Fibroblast of lung (primary cell): ENCODE measurements around the gene FRMD4A. TPM values are rescaled to one million over a fixed set of nuclear protein-coding genes. Genes with fewer than 3 reads are reported as not detected.
A peak's percentile ranks its signal among the peaks of the same experiment; 100 is the strongest.

Experiments
- DNase-seq, 2 donors: peaks; one replicate each; pipeline versions ENCODE4 v3.0.0 to v3.0.0-alpha.2; 2010; ENCODE audit warnings: low read depth in 2 of 2
- H2AFZ ChIP-seq: 2 replicates; pipeline ENCODE4 v1.5.1; 2012; ENCODE audit warnings: low read length, control low read depth, inconsistent platforms
- H3K27ac ChIP-seq: 2 replicates; pipeline ENCODE4 v1.5.1; 2011; ENCODE audit warnings: low read length, control low read depth; ENCODE audit not compliant: insufficient read depth
- H3K27me3 ChIP-seq: 2 replicates; pipeline ENCODE4 v1.5.1; 2011; ENCODE audit warnings: mild to moderate bottlenecking, low read length; ENCODE audit not compliant: control insufficient read depth, insufficient read depth
- H3K36me3 ChIP-seq: 2 replicates; pipeline ENCODE4 v1.5.1; 2011; ENCODE audit warnings: low read length; ENCODE audit not compliant: control insufficient read depth, insufficient read depth
- H3K4me1 ChIP-seq: 2 replicates; pipeline ENCODE4 v1.5.1; 2011; ENCODE audit warnings: low read length; ENCODE audit not compliant: control insufficient read depth, insufficient read depth; ENCODE audit errors: extremely low read depth
- H3K4me2 ChIP-seq: 2 replicates; pipeline ENCODE4 v1.5.1; 2011; ENCODE audit warnings: low read length, control low read depth; ENCODE audit not compliant: insufficient read depth; ENCODE audit errors: extremely low read depth
- H3K4me3 ChIP-seq, 4 experiments: fragments of 200-600 bp in 1 of 4; sonication (generic) in 1 of 4; replicated peaks in 1 of 4; 2 replicates each; pipeline ENCODE4 v1.5.1; 2011 to 2016; ENCODE audit warnings: low read length in 4 of 4, low read depth in 3 of 4, mild to moderate bottlenecking in 3 of 4, control low read depth in 2 of 4, inconsistent platforms in 1 of 4, mixed read lengths in 1 of 4; ENCODE audit not compliant: insufficient read depth in 1 of 4; ENCODE audit errors: control extremely low read depth in 1 of 4
- H3K79me2 ChIP-seq: 2 replicates; pipeline ENCODE4 v1.5.1; 2012; ENCODE audit warnings: mild to moderate bottlenecking, low read length, inconsistent platforms; ENCODE audit not compliant: control insufficient read depth, insufficient read depth
- H3K9ac ChIP-seq: 2 replicates; pipeline ENCODE4 v1.5.1; 2011; ENCODE audit warnings: mild to moderate bottlenecking, low read length, control low read depth; ENCODE audit not compliant: insufficient read depth
- H3K9me3 ChIP-seq: 2 replicates; pipeline ENCODE4 v1.5.1; 2012; ENCODE audit warnings: low read depth, low read length; ENCODE audit not compliant: control insufficient read depth, insufficient read depth
- H4K20me1 ChIP-seq: 2 replicates; pipeline ENCODE4 v1.5.1; 2011; ENCODE audit warnings: low read length; ENCODE audit not compliant: control insufficient read depth, insufficient read depth; ENCODE audit errors: extremely low read depth
- EZH2 ChIP-seq: IDR thresholded peaks from 2 replicates; pipeline ENCODE4 v1.5.1; 2012; ENCODE audit warnings: low read length, control low read depth, mild to moderate bottlenecking; ENCODE audit errors: missing control alignments
- polyA plus RNA-seq, 2 donors: library from polyadenylated mRNA; depleted of rRNA in 1 of 2; stranded (reverse) in 1 of 2; unstranded in 1 of 2; fragments of >200 nt; gene quantifications; 2 replicates each; pipeline ENCODE4 v1.2.1, GENCODE V29; 2011 to 2012; ENCODE audit warnings: missing spikeins in 1 of 2
- total RNA-seq: library from RNA; depleted of rRNA; stranded (reverse); fragments of >200 nt; gene quantifications from 2 replicates; pipeline ENCODE4 v1.2.1, GENCODE V29; 2014
- TF ChIP-seq, protein P1 (sequence below), 2 donors: IDR thresholded peaks in 1 of 2; conservative IDR thresholded peaks in 1 of 2; 1 replicate in 1 of 2; 2 replicates in 1 of 2; pipeline ENCODE4 v1.5.1; 2011 to 2012; ENCODE audit warnings: low read length in 2 of 2, control low read depth in 1 of 2, inconsistent platforms in 1 of 2, low read depth in 1 of 2, mild to moderate bottlenecking in 1 of 2

FRMD4A gene
- total and polyA plus RNA-seq, 2 donors (not counting 1 experiment from before 2014, with no cell fraction given), result 26.9 to 63.6 TPM

GRCh38 chr10:14066106-14066505 is 264.6 kb downstream of the FRMD4A start:
- no peaks in the 10 kb centered on the region for H3K4me1 ChIP-seq
- no peaks in the 10 kb centered on the region for H3K9me3 ChIP-seq
- TF ChIP-seq EZH2, result no peak
- TF ChIP-seq, protein P1, sequence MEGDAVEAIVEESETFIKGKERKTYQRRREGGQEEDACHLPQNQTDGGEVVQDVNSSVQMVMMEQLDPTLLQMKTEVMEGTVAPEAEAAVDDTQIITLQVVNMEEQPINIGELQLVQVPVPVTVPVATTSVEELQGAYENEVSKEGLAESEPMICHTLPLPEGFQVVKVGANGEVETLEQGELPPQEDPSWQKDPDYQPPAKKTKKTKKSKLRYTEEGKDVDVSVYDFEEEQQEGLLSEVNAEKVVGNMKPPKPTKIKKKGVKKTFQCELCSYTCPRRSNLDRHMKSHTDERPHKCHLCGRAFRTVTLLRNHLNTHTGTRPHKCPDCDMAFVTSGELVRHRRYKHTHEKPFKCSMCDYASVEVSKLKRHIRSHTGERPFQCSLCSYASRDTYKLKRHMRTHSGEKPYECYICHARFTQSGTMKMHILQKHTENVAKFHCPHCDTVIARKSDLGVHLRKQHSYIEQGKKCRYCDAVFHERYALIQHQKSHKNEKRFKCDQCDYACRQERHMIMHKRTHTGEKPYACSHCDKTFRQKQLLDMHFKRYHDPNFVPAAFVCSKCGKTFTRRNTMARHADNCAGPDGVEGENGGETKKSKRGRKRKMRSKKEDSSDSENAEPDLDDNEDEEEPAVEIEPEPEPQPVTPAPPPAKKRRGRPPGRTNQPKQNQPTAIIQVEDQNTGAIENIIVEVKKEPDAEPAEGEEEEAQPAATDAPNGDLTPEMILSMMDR (conservative IDR thresholded peaks at IDR 0.05 in 1 of 2, IDR thresholded peaks at IDR 0.05 in 1 of 2; ENCODE audit: low read depth in 1 of 2, low read length in 2 of 2), result no peak
- H3K27me3 ChIP-seq, result no peaks in the 10 kb centered on the region
- H3K4me3 ChIP-seq, result no peak overlapping the region
- no peak for DNase-seq
- H2AFZ ChIP-seq, result no peak overlapping the region
- no peaks in the 10 kb centered on the region for H3K79me2 ChIP-seq
- no peaks in the 10 kb centered on the region for H3K36me3 ChIP-seq
- no peak overlapping the region for H3K27ac ChIP-seq
- H3K9ac ChIP-seq, result no peak overlapping the region
- no peak overlapping the region for H3K4me2 ChIP-seq
- no peaks in the 10 kb centered on the region for H4K20me1 ChIP-seq

GRCh38 chr10:14063531-14064285 is 267.0 kb downstream of the FRMD4A start:
- peak; percentile 91 to 96 for DNase-seq
- Histone ChIP-seq H3K4me2 (no peak overlapping the region), H3K9ac (no peak overlapping the region), H3K27me3 (no peaks in the 10 kb centered on the region), H3K36me3 (no peaks in the 10 kb centered on the region), H3K4me1 (no peaks in the 10 kb centered on the region), H2AFZ (no peak overlapping the region), H3K9me3 (no peaks in the 10 kb centered on the region), H3K4me3 (no peak overlapping the region), H4K20me1 (no peaks in the 10 kb centered on the region), H3K27ac (no peak overlapping the region), H3K79me2 (no peaks in the 10 kb centered on the region)
- TF ChIP-seq EZH2, result no peak
- TF ChIP-seq, protein P1 (conservative IDR thresholded peaks at IDR 0.05 in 1 of 2, IDR thresholded peaks at IDR 0.05 in 1 of 2; ENCODE audit: low read depth in 1 of 2, low read length in 2 of 2), result no peak

GRCh38 chr10:14062528-14063260 is 268.0 kb downstream of the FRMD4A start:
- peak; percentile 50 to 91 for DNase-seq
- Histone ChIP-seq H3K36me3 (no peaks in the 10 kb centered on the region), H3K9me3 (no peaks in the 10 kb centered on the region), H3K4me3 (no peak overlapping the region), H3K4me2 (no peak overlapping the region), H2AFZ (no peak overlapping the region), H3K27me3 (no peaks in the 10 kb centered on the region), H4K20me1 (no peaks in the 10 kb centered on the region), H3K4me1 (no peaks in the 10 kb centered on the region), H3K9ac (no peak overlapping the region), H3K79me2 (no peaks in the 10 kb centered on the region), H3K27ac (no peak overlapping the region)
- no peak for TF ChIP-seq EZH2
- TF ChIP-seq, protein P1 (conservative IDR thresholded peaks at IDR 0.05 in 1 of 2, IDR thresholded peaks at IDR 0.05 in 1 of 2; ENCODE audit: low read depth in 1 of 2, low read length in 2 of 2), result no peak
